HepG2 (cell line): Measurements from ENCODE around the gene ENTHD1. TPM values are rescaled to one million over a fixed set of nuclear protein-coding genes. Genes with fewer than 3 reads are reported as not detected.
"Not testable (repeated sequence)": the region's sequence is repeated elsewhere in the genome, so short reads cannot be mapped to it uniquely, and the experiment has no call there.

Experiments used
- ATAC-seq: fragments of 200-7000 bp; cut with Tn5 transposase; 3 replicates; pipeline ENCODE4 v1.9.1; 2020; ENCODE audit warnings: mild to moderate bottlenecking, moderate library complexity
- BruUV-seq: library from RNA; stranded (reverse); fragments of 400-500 nt; replicated peaks from 2 replicates; lab custom pipeline; 2021; lab: Mats Ljungman, UMichigan
- CTCF ChIA-PET: fragments of 300-600 bp; formaldehyde crosslinking; extraction: SDS; loops from one replicate; lab custom pipeline; 2021; ENCODE audit warnings: low total read pairs, inconsistent platforms, low intra/inter-chr PET ratio; lab: Yijun Ruan, JAX
- POLR2A ChIA-PET: fragments of 350-600 bp; sonication (Branson Sonifier 250); formaldehyde crosslinking; loops from one replicate; lab custom pipeline; 2020; ENCODE audit warnings: antibody characterized with exemption, inconsistent platforms; lab: Yijun Ruan, JAX
- DNase-seq: peaks from one replicate; pipeline ENCODE4 v3.0.0-alpha.2; 2015; ENCODE audit warnings: low spot score
- FAIRE-seq: peaks from 3 replicates; lab custom pipeline; 2011; peaks lifted over from hg19 to GRCh38; lab: Jason Lieb, UNC
- H2AFZ ChIP-seq: one replicate; pipeline ENCODE4 v1.6.1; 2011; ENCODE audit warnings: low read length, inconsistent platforms
- H3K27ac ChIP-seq: fragments of 300-600 bp; 3 replicates; pipeline ENCODE4 v1.8.0; 2011; ENCODE audit warnings: mixed run types, mild to moderate bottlenecking, mixed read lengths, low read length, inconsistent platforms; ENCODE audit not compliant: insufficient read depth; ENCODE audit errors: extremely low read length
- H3K27me3 ChIP-seq, 2 experiments: fragments of 200-600 bp in 1 of 2; 2 replicates in 1 of 2; 3 replicates in 1 of 2; pipeline versions ENCODE4 v1.6.0 to v1.8.0; 2011; ENCODE audit warnings: low read length in 2 of 2, mild to moderate bottlenecking in 2 of 2, moderate library complexity in 2 of 2, inconsistent platforms in 1 of 2; ENCODE audit not compliant: insufficient read depth in 2 of 2, control insufficient read depth in 1 of 2
- H3K36me3 ChIP-seq, 2 experiments: fragments of 200-600 bp in 1 of 2; replicated peaks in 1 of 2; 2 replicates in 1 of 2; 3 replicates in 1 of 2; pipeline versions ENCODE4 v1.5.1 to v1.8.0; 2011; ENCODE audit warnings: low read length in 2 of 2, inconsistent platforms in 1 of 2; ENCODE audit not compliant: insufficient read depth in 2 of 2, control insufficient read depth in 1 of 2
- H3K4me1 ChIP-seq: 2 replicates; pipeline ENCODE4 v1.5.1; 2012; ENCODE audit warnings: low read length, inconsistent platforms; ENCODE audit not compliant: insufficient read depth
- H3K4me2 ChIP-seq: 2 replicates; pipeline ENCODE4 v1.6.0; 2011; ENCODE audit warnings: low read depth, low read length, inconsistent platforms
- H3K4me3 ChIP-seq, 3 experiments: fragments of 200-600 bp in 1 of 3; sonication (generic), shearing (Covaris generic) in 1 of 3; replicated peaks in 1 of 3; 2 replicates each; pipeline ENCODE4 v1.5.1; 2011 to 2016; ENCODE audit warnings: low read length in 3 of 3, inconsistent platforms in 2 of 3, low read depth in 2 of 3, mild to moderate bottlenecking in 2 of 3, control low read depth in 1 of 3, mixed read lengths in 1 of 3; ENCODE audit not compliant: insufficient read depth in 1 of 3
- H3K79me2 ChIP-seq: one replicate; pipeline ENCODE4 v1.6.1; 2011; ENCODE audit warnings: low read length, inconsistent platforms; ENCODE audit not compliant: insufficient read depth
- H3K9ac ChIP-seq: 2 replicates; pipeline ENCODE4 v1.6.0; 2011; ENCODE audit warnings: mild to moderate bottlenecking, low read depth, low read length, inconsistent platforms; ENCODE audit not compliant: insufficient read depth
- H3K9me3 ChIP-seq: 2 replicates; pipeline ENCODE4 v1.5.1; 2012; ENCODE audit warnings: mild to moderate bottlenecking, low read length
- H4K20me1 ChIP-seq: 2 replicates; pipeline ENCODE4 v1.6.0; 2011; ENCODE audit warnings: inconsistent platforms, mild to moderate bottlenecking, low read length, moderate library complexity; ENCODE audit not compliant: insufficient read depth
- AGO1 ChIP-seq: fragments of 200-400 bp; formaldehyde crosslinking; IDR thresholded peaks from 2 replicates; pipeline ENCODE4 v1.6.1; 2017; ENCODE audit warnings: mild to moderate bottlenecking, low read depth, low read length, moderate library complexity; ENCODE audit not compliant: poor library complexity, severe bottlenecking
- CHD2 ChIP-seq: IDR thresholded peaks from 2 replicates; pipeline ENCODE4 v1.6.1; 2011; ENCODE audit warnings: low read depth, low read length, improper control_type of control experiment
- GPN1 ChIP-seq: sonication (generic); formaldehyde crosslinking; IDR thresholded peaks from 2 replicates; pipeline ENCODE4 v1.5.1; 2020; ENCODE audit warnings: missing genetic modification reagents, borderline replicate concordance
- RARG ChIP-seq: sonication (generic); formaldehyde crosslinking; IDR thresholded peaks from 2 replicates; pipeline ENCODE4 v1.4.0; 2020; ENCODE audit warnings: low read depth, mild to moderate bottlenecking, missing genetic modification reagents
- TEAD2 ChIP-seq: sonication (generic); formaldehyde crosslinking; IDR thresholded peaks from 2 replicates; pipeline ENCODE4 v1.9.0; 2021; ENCODE audit warnings: missing genetic modification reagents
- ZNF205 ChIP-seq: IDR thresholded peaks from 2 replicates; pipeline ENCODE4 v1.6.1; 2018; ENCODE audit warnings: missing biosample characterization, missing genetic modification reagents
- ZNF776 ChIP-seq: sonication (generic); formaldehyde crosslinking; IDR thresholded peaks from 2 replicates; pipeline ENCODE4 v1.4.0; 2020; ENCODE audit warnings: mild to moderate bottlenecking, missing genetic modification reagents
- WGBS: methylation state at CpG from one replicate; pipeline ENCODE4 v1.1.6; 2017; ENCODE audit warnings: low lambda C conversion rate; 5-methylcytosine and 5-hydroxymethylcytosine counted together
- in situ Hi-C: cut with HindIII; loops from 2 replicates; pipeline ENCODE4 v1.10.0; 2017; ENCODE audit warnings: low pct_unique_long_range_greater_than_20kb; ENCODE audit not compliant: extremely low pct_ligation_motif_present
- intact Hi-C: fragments of 100-400 bp; cut with micrococcal nuclease; formaldehyde crosslinking; loops from one replicate; pipeline ENCODE4 v1.10.0; 2022; ENCODE audit not compliant: unreplicated experiment
- polyA plus RNA-seq, 8 experiments: library from polyadenylated mRNA; depleted of rRNA in 3 of 8; stranded (reverse) in 7 of 8; unstranded in 1 of 8; fragments of >200 nt; fragmentation: Illumina TruSeq in 4 of 8; extraction: Trizol in 4 of 8; gene quantifications; 2 replicates each; pipeline versions ENCODE4 v1.2.1 to v1.2.3, GENCODE V29; 2011 to 2016; ENCODE audit warnings: low read depth in 4 of 8, missing spikeins in 1 of 8, mixed read lengths in 1 of 8; ENCODE audit not compliant: insufficient read depth in 1 of 8
- total RNA-seq, 5 experiments: library from RNA; depleted of rRNA; stranded (reverse); fragments of >200 nt; fragmentation: Illumina TruSeq; extraction: Trizol; gene quantifications; 2 replicates each; pipeline ENCODE4 v1.2.3, GENCODE V29; 2016; ENCODE audit warnings: low read depth in 1 of 5
- TF ChIP-seq, protein P1 (sequence below), 2 experiments: sonication (generic) in 1 of 2; formaldehyde crosslinking in 1 of 2; IDR thresholded peaks; 2 replicates each; pipeline versions ENCODE4 v1.6.1 to v1.9.0; 2014 to 2022; ENCODE audit warnings: antibody characterized with exemption in 1 of 2, borderline replicate concordance in 1 of 2, inconsistent platforms in 1 of 2, low read depth in 1 of 2, missing genetic modification reagents in 1 of 2
- TF ChIP-seq, protein P2 (sequence below), 2 experiments: sonication (generic) in 1 of 2; formaldehyde crosslinking in 1 of 2; IDR thresholded peaks; 2 replicates each; pipeline versions ENCODE4 v1.4.0 to v1.6.1; 2018 to 2020; ENCODE audit warnings: missing genetic modification reagents in 2 of 2, borderline replicate concordance in 1 of 2, low read depth in 1 of 2, mild to moderate bottlenecking in 1 of 2, missing biosample characterization in 1 of 2

Gene ENTHD1
- total and polyA plus RNA-seq, 2 of the 13 experiments (the other 11 are each of a cell fraction or from before 2014, with no cell fraction given): not detected

DNA sequence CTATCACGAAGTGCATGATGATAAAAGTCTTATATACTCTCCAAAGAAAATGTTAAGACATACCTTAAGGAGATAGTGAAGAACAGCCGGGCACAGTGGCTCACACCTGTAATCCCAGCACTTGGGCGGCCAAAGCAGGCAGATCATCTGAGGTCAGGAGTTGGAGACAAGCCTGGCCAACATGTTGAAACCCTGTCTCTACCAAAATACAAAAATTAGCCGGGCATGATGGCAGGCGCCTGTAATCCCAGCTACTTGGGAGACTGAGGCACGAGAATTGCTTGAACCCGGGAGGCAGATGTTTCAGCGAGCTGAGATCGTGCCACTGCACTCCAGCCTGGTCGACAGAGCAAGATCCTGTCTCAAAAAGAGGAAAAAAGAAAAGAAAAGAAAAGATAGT lies 10.5 kb upstream of the ENTHD1 start:
- H3K4me3 ChIP-seq, POLR2A ChIA-PET, H4K20me1 ChIP-seq, DNase-seq, H3K9me3 ChIP-seq, H3K27ac ChIP-seq, H3K4me2 ChIP-seq, FAIRE-seq, H3K79me2 ChIP-seq, H2AFZ ChIP-seq, ATAC-seq, in situ Hi-C loops, H3K36me3 ChIP-seq, H3K4me1 ChIP-seq, H3K9ac ChIP-seq, BruUV-seq, CTCF ChIA-PET, intact Hi-C loops: not testable (repeated sequence)
- 2% methylated on average over 10 of the region's 10 CpGs for WGBS
- peaks cover 3 to 29% of the 10 kb centered on the region in 2 experiments for H3K27me3 ChIP-seq

DNA sequence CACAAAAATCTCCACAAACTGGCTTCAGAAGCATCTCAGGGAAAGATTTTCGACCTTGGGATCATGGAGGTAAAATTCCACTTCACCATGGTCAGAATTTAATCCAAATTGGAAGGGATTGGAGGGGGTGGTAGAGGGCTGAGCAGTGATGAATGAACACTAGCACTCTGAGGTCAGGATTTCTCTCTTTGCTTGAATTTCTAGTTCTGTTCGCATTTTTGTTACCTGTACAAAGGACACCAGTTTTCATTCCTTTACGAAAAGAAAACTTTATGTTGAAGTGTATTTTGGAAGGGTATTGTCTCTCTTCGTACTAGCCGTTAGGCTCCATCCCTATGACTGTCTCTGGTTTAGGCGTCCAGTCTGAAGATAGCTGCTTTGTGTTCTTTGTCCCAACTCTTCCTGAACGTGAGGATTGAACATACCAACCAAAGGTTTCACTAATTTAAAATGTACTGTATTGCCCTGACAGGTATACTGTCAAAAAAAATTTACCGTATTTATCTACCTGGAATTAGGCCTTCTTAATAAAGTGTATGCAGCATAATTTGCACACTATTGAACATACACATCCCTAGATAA lies 8.1 kb upstream of the ENTHD1 start:
- BruUV-seq: no TSS peak
- in situ Hi-C loops: no loop called here
- no peak overlapping the region for H2AFZ ChIP-seq
- TF ChIP-seq ZNF776 (CRISPR knock-in tag) (no peak), CHD2 (no peak), RARG (no peak), TEAD2 (CRISPR knock-in tag) (no peak), GPN1 (CRISPR knock-in tag) (no peak), ZNF205 (CRISPR knock-in tag) (no peak), AGO1 (no peak)
- TF ChIP-seq, protein P1, sequence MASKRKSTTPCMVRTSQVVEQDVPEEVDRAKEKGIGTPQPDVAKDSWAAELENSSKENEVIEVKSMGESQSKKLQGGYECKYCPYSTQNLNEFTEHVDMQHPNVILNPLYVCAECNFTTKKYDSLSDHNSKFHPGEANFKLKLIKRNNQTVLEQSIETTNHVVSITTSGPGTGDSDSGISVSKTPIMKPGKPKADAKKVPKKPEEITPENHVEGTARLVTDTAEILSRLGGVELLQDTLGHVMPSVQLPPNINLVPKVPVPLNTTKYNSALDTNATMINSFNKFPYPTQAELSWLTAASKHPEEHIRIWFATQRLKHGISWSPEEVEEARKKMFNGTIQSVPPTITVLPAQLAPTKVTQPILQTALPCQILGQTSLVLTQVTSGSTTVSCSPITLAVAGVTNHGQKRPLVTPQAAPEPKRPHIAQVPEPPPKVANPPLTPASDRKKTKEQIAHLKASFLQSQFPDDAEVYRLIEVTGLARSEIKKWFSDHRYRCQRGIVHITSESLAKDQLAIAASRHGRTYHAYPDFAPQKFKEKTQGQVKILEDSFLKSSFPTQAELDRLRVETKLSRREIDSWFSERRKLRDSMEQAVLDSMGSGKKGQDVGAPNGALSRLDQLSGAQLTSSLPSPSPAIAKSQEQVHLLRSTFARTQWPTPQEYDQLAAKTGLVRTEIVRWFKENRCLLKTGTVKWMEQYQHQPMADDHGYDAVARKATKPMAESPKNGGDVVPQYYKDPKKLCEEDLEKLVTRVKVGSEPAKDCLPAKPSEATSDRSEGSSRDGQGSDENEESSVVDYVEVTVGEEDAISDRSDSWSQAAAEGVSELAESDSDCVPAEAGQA (IDR thresholded peaks at IDR 0.05; ENCODE audit: low read depth): no peak
- TF ChIP-seq, protein P1 (CRISPR knock-in tag; IDR thresholded peaks at IDR 0.05; ENCODE audit: borderline replicate concordance): no peak
- TF ChIP-seq, protein P2, sequence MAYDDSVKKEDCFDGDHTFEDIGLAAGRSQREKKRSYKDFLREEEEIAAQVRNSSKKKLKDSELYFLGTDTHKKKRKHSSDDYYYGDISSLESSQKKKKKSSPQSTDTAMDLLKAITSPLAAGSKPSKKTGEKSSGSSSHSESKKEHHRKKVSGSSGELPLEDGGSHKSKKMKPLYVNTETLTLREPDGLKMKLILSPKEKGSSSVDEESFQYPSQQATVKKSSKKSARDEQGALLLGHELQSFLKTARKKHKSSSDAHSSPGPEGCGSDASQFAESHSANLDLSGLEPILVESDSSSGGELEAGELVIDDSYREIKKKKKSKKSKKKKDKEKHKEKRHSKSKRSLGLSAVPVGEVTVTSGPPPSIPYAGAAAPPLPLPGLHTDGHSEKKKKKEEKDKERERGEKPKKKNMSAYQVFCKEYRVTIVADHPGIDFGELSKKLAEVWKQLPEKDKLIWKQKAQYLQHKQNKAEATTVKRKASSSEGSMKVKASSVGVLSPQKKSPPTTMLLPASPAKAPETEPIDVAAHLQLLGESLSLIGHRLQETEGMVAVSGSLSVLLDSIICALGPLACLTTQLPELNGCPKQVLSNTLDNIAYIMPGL (CRISPR knock-in tag; IDR thresholded peaks at IDR 0.05; ENCODE audit: borderline replicate concordance in 1 of 2, low read depth in 1 of 2): no peak

More for the DNA sequence above, 8.1 kb upstream of the ENTHD1 start:
- H3K9me3 ChIP-seq: no peaks in the 10 kb centered on the region
- WGBS: 21% methylated on average over 8 of the region's 8 CpGs
- H3K4me1 ChIP-seq: no peaks in the 10 kb centered on the region
- peaks cover 3 to 18% of the 10 kb centered on the region in 2 experiments; a peak in 3 of 5 replicates for H3K27me3 ChIP-seq
- intact Hi-C loops: no loop called here
- H4K20me1 ChIP-seq: no peaks in the 10 kb centered on the region
- ChIA-PET POLR2A (no interaction called here), CTCF (no interaction called here)
- no peak overlapping the region for H3K4me3 ChIP-seq
- ATAC-seq: no peak
- no peak overlapping the region for H3K4me2 ChIP-seq
- H3K36me3 ChIP-seq: no peaks in the 10 kb centered on the region
- FAIRE-seq: no peak
- DNase-seq: no peak
- no peak overlapping the region for H3K27ac ChIP-seq
- no peaks in the 10 kb centered on the region for H3K79me2 ChIP-seq
- H3K9ac ChIP-seq: no peak overlapping the region
